Trophoblast cell (in vitro differentiated cells and primary cell): ENCODE measurements around the gene AFG1L.
A peak's percentile ranks its signal among the peaks of the same experiment; 100 is the strongest.
"Not testable (repeated sequence)": the region's sequence is repeated elsewhere in the genome, so short reads cannot be mapped to it uniquely, and the experiment has no call there.

Experiments used
- DNase-seq, 2 donors: peaks; one replicate each; pipeline ENCODE4 v3.0.0-alpha.2; 2016
- H2AFZ ChIP-seq: 2 replicates; pipeline ENCODE4 v1.6.1; 2013; ENCODE audit warnings: low read length, moderate library complexity, mild to moderate bottlenecking; ENCODE audit not compliant: insufficient read depth, poor library complexity
- H2AK5ac ChIP-seq: 2 replicates; pipeline ENCODE4 v1.6.1; 2013; ENCODE audit warnings: mild to moderate bottlenecking, low read length
- H2BK120ac ChIP-seq: 2 replicates; pipeline ENCODE4 v1.6.1; 2013; ENCODE audit warnings: low read length, mild to moderate bottlenecking, moderate library complexity; ENCODE audit not compliant: insufficient read depth, poor library complexity
- H2BK12ac ChIP-seq: 2 replicates; pipeline ENCODE4 v1.6.1; 2013; ENCODE audit warnings: mild to moderate bottlenecking, low read length, moderate library complexity
- H2BK5ac ChIP-seq: 2 replicates; pipeline ENCODE4 v1.6.1; 2013; ENCODE audit warnings: low read length, low read depth, moderate library complexity, mild to moderate bottlenecking; ENCODE audit not compliant: poor library complexity
- H3K14ac ChIP-seq: 2 replicates; pipeline ENCODE4 v1.6.1; 2013; ENCODE audit warnings: mild to moderate bottlenecking, low read length
- H3K18ac ChIP-seq: 2 replicates; pipeline ENCODE4 v1.6.1; 2013; ENCODE audit warnings: mild to moderate bottlenecking, low read length
- H3K23ac ChIP-seq: 2 replicates; pipeline ENCODE4 v1.6.1; 2013; ENCODE audit warnings: low read length
- H3K27ac ChIP-seq: 2 replicates; pipeline ENCODE4 v1.5.1; 2013; ENCODE audit warnings: low read depth, mild to moderate bottlenecking, inconsistent platforms, low read length, moderate library complexity
- H3K27me3 ChIP-seq: 2 replicates; pipeline ENCODE4 v1.6.1; 2013; ENCODE audit warnings: inconsistent platforms, mild to moderate bottlenecking, low read length, moderate library complexity; ENCODE audit not compliant: insufficient read depth
- H3K36me3 ChIP-seq, 2 experiments: 1 replicate in 1 of 2; 2 replicates in 1 of 2; pipeline ENCODE4 v1.6.1; 2013; ENCODE audit warnings: low read length in 2 of 2, mild to moderate bottlenecking in 2 of 2, moderate library complexity in 1 of 2; ENCODE audit not compliant: insufficient read depth in 2 of 2, control insufficient read depth in 1 of 2
- H3K4ac ChIP-seq: 2 replicates; pipeline ENCODE4 v1.6.1; 2013; ENCODE audit warnings: low read depth, mild to moderate bottlenecking, low read length, moderate library complexity
- H3K4me1 ChIP-seq, 2 experiments: 1 replicate in 1 of 2; 2 replicates in 1 of 2; pipeline ENCODE4 v1.6.1; 2013; ENCODE audit warnings: low read length in 2 of 2, mild to moderate bottlenecking in 2 of 2, moderate library complexity in 1 of 2; ENCODE audit not compliant: insufficient read depth in 2 of 2, control insufficient read depth in 1 of 2
- H3K4me2 ChIP-seq: 2 replicates; pipeline ENCODE4 v1.6.1; 2013; ENCODE audit warnings: inconsistent platforms, mild to moderate bottlenecking, low read length, moderate library complexity
- H3K4me3 ChIP-seq: 2 replicates; pipeline ENCODE4 v1.5.1; 2013; ENCODE audit warnings: mild to moderate bottlenecking, low read depth, low read length, inconsistent platforms
- H3K79me1 ChIP-seq: one replicate; pipeline ENCODE4 v1.6.1; 2013; ENCODE audit warnings: low read length
- H3K79me2 ChIP-seq: 2 replicates; pipeline ENCODE4 v1.6.1; 2013; ENCODE audit warnings: low read length, mild to moderate bottlenecking; ENCODE audit not compliant: control insufficient read depth, insufficient read depth, poor library complexity
- H3K9ac ChIP-seq: 2 replicates; pipeline ENCODE4 v1.6.1; 2013; ENCODE audit warnings: mild to moderate bottlenecking, low read length
- H3K9me3 ChIP-seq: 2 replicates; pipeline ENCODE4 v1.6.1; 2013; ENCODE audit warnings: low read depth, mild to moderate bottlenecking, control low read depth, inconsistent platforms, low read length; ENCODE audit not compliant: insufficient read depth
- H4K12ac ChIP-seq: 2 replicates; pipeline ENCODE4 v1.6.1; 2013; ENCODE audit warnings: low read depth, mild to moderate bottlenecking, low read length, moderate library complexity
- H4K8ac ChIP-seq: 2 replicates; pipeline ENCODE4 v1.6.1; 2013; ENCODE audit warnings: low read depth, mild to moderate bottlenecking, low read length, moderate library complexity
- H4K91ac ChIP-seq: one replicate; pipeline ENCODE4 v1.6.1; 2013; ENCODE audit warnings: low read depth, mild to moderate bottlenecking, low read length, moderate library complexity
- WGBS: extraction: QIAGEN DNeasy Blood & Tissue Kit; methylation state at CpG from one replicate; pipeline ENCODE4 v1.1.7; 2013; ENCODE audit warnings: missing lambda C conversion rate; ENCODE audit not compliant: insufficient read length, insufficient coverage; ENCODE audit errors: extremely low coverage; 5-methylcytosine and 5-hydroxymethylcytosine counted together

The AFG1L gene

DNA sequence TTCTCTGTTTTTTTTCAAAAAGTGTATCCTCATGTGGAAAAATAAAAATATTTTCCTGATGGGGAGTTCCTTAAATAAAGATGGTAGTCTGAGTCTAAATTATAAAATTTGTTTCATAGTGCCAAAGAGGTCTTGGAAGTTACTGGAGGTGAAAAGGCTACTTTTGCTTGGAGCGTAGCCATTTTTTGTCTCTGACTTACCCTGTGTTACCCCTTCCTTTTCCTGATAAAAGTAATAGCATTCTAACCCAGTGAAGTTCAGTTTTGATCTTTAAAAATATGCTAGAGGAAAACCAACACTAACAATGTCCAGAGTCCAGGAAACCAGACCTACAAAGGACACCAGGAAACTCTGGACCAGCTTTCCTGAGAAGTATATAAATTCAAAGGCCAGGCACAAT is 153.6 kb downstream of the AFG1L start:
- no peak for DNase-seq
- Histone ChIP-seq H3K4me3 (no peak overlapping the region), H3K14ac (no peak overlapping the region), H4K8ac (no peak overlapping the region), H3K18ac (no peak overlapping the region), H2BK120ac (no peak overlapping the region), H3K27me3 (no peaks in the 10 kb centered on the region), H3K23ac (no peak overlapping the region), H3K36me3 (no peaks in the 10 kb centered on the region), H3K4me2 (no peak overlapping the region), H3K27ac (no peak overlapping the region), H2BK12ac (no peak overlapping the region), H3K4ac (no peak overlapping the region), H4K91ac (no peak overlapping the region), H2AK5ac (no peak overlapping the region), H3K9ac (no peak overlapping the region), H2BK5ac (no peak overlapping the region), H3K79me2 (no peaks in the 10 kb centered on the region), H2AFZ (no peak overlapping the region), H3K79me1 (peaks cover 7% of the 10 kb centered on the region), H3K4me1 (peaks cover 0 to 3% of the 10 kb centered on the region in 2 experiments), H4K12ac (no peak overlapping the region), H3K9me3 (no peaks in the 10 kb centered on the region)
- WGBS = no CpG with 5 or more reads among the region's 1 CpG

DNA sequence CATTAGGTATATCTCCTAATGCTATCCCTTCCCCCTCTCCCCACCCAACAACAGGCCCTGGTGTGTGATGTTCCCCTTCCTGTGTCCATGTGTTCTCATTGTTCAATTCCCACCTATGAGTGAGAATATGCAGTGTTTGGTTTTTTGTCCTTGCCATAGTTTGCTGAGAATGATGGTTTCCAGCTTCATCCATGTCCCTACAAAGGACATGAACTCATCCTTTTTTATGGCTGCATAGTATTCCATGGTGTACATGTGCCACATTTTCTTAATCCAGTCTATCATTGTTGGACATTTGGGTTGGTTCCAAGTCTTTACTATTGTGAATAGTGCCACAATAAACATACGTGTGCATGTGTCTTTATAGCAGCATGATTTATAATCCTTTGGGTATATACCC is 154.9 kb downstream of the AFG1L start:
- not testable (repeated sequence) for H3K4me1 ChIP-seq, H4K8ac ChIP-seq, H3K27ac ChIP-seq, H3K4me2 ChIP-seq, H3K79me2 ChIP-seq, H4K12ac ChIP-seq, H3K36me3 ChIP-seq, DNase-seq, H2BK12ac ChIP-seq, H4K91ac ChIP-seq, H3K4me3 ChIP-seq, H3K14ac ChIP-seq, H3K18ac ChIP-seq, H2BK5ac ChIP-seq, H3K9ac ChIP-seq, H3K4ac ChIP-seq, H2AK5ac ChIP-seq, H3K23ac ChIP-seq, H3K27me3 ChIP-seq, H2AFZ ChIP-seq, H2BK120ac ChIP-seq, H3K9me3 ChIP-seq
- peaks cover 12% of the 10 kb centered on the region for H3K79me1 ChIP-seq
- no CpG with 5 or more reads among the region's 1 CpG for WGBS

DNA sequence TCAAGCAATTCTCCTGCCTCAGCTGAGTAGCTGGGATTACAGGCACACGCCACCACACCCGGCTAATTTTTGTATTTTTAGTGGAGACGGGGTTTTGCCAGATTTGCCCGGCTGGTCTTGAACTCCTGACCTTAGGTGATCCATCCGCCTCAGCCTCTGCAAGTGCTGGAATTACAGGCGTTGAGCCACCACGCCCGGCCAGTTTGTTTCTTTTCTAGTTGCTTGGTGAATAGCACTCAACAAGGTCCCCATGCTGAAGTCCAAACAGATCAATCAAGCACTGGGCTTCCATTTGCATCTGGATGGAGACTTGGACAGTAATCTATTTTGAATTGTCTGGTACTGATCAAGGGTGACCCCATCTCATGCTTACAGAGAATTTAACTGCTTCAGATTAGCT is 157.0 kb downstream of the AFG1L start:
- Histone ChIP-seq H2BK120ac (peak overlapping the region; percentile 21), H2AFZ (no peak overlapping the region), H3K79me1 (peaks cover 12% of the 10 kb centered on the region), H3K18ac (no peak overlapping the region), H3K27ac (peak overlapping the region; percentile 88), H3K4me1 (peaks cover 2 to 10% of the 10 kb centered on the region in 2 experiments), H3K36me3 (no peaks in the 10 kb centered on the region), H2BK5ac (no peak overlapping the region), H4K91ac (peak overlapping the region; percentile 41), H3K4me2 (no peak overlapping the region), H3K9ac (no peak overlapping the region), H2BK12ac (peak overlapping the region; percentile 94), H3K14ac (no peak overlapping the region), H4K12ac (no peak overlapping the region), H2AK5ac (no peak overlapping the region), H3K4ac (no peak overlapping the region), H3K27me3 (no peaks in the 10 kb centered on the region), H3K4me3 (no peak overlapping the region), H3K9me3 (no peaks in the 10 kb centered on the region), H4K8ac (no peak overlapping the region), H3K23ac (no peak overlapping the region), H3K79me2 (peaks cover 1% of the 10 kb centered on the region)
- no peak for DNase-seq
- WGBS = no CpG with 5 or more reads among the region's 8 CpGs

- peak overlapping the region; percentile 46 for H4K91ac ChIP-seq
- peaks cover 2 to 10% of the 10 kb centered on the region in 2 experiments for H3K4me1 ChIP-seq
- H4K8ac ChIP-seq = peak overlapping the region; percentile 37
- H3K14ac ChIP-seq = no peak overlapping the region
- peak overlapping the region; percentile 4 for H3K4me2 ChIP-seq
- no peak overlapping the region for H2BK12ac ChIP-seq
- H3K79me1 ChIP-seq = peaks cover 12% of the 10 kb centered on the region
- no peak overlapping the region for H4K12ac ChIP-seq
- WGBS = no CpG with 5 or more reads among the region's 4 CpGs
- H3K9ac ChIP-seq = no peak overlapping the region
- H3K27ac ChIP-seq = peak overlapping the region; percentile 88
- H2BK5ac ChIP-seq = peak overlapping the region; percentile 57
- H2AFZ ChIP-seq = peak overlapping the region; percentile 64
- DNase-seq = no peak
- no peaks in the 10 kb centered on the region for H3K9me3 ChIP-seq
- no peak overlapping the region for H3K18ac ChIP-seq
- H3K36me3 ChIP-seq = no peaks in the 10 kb centered on the region
- no peak overlapping the region for H3K4ac ChIP-seq
- peaks cover 1% of the 10 kb centered on the region for H3K79me2 ChIP-seq
- H3K23ac ChIP-seq = no peak overlapping the region
- H2AK5ac ChIP-seq = no peak overlapping the region
- peak overlapping the region; percentile 74 for H2BK120ac ChIP-seq
- H3K27me3 ChIP-seq = no peaks in the 10 kb centered on the region
- H3K4me3 ChIP-seq = no peak overlapping the region
These were observed 157.9 kb downstream of the AFG1L start for GRCh38 chr6:108452711-108453195.
